Epithelial cell of proximal tubule (primary cell): ENCODE results near the gene IGSF9. TPM values are rescaled to one million over a fixed set of nuclear protein-coding genes. Genes with fewer than 3 reads are reported as not detected.

ENCODE experiments used
- DNase-seq: peaks from one replicate; pipeline ENCODE4 v3.0.0-alpha.2; 2011; ENCODE audit warnings: low read depth
- H3K4me3 ChIP-seq: 2 replicates; pipeline ENCODE4 v1.5.1; 2011; ENCODE audit warnings: low read depth, mild to moderate bottlenecking, low read length
- CTCF ChIP-seq: conservative IDR thresholded peaks from 2 replicates; pipeline ENCODE4 v1.5.1; 2012; ENCODE audit warnings: low read depth, mild to moderate bottlenecking, low read length
- total RNA-seq: library from RNA; depleted of rRNA; stranded (reverse); fragments of >200 nt; gene quantifications from 2 replicates; pipeline ENCODE4 v1.2.3, GENCODE V29; 2015

The IGSF9 gene
- total RNA-seq, 1 donor from 2014 or later = 1.4 TPM

GRCh38 chr1:159924791-159925718 lies 20.4 kb downstream of the IGSF9 start, which contains the start of gene TAGLN2:
TSS of gene TAGLN2 (minus strand) at chr1:159925507. CDS start at chr1:159920509, 4,998 bp downstream.
- H3K4me3 ChIP-seq = peak within 1 kb of the TSS; percentile 95
- no peak for TF ChIP-seq CTCF
- DNase-seq = no peak

- H3K4me3 ChIP-seq = peak overlapping the region; percentile 95
- DNase-seq = no peak
- TF ChIP-seq CTCF = peak; percentile 16
Measured at GRCh38 chr1:159924025-159924790, 21.2 kb downstream of the IGSF9 start.

DNA sequence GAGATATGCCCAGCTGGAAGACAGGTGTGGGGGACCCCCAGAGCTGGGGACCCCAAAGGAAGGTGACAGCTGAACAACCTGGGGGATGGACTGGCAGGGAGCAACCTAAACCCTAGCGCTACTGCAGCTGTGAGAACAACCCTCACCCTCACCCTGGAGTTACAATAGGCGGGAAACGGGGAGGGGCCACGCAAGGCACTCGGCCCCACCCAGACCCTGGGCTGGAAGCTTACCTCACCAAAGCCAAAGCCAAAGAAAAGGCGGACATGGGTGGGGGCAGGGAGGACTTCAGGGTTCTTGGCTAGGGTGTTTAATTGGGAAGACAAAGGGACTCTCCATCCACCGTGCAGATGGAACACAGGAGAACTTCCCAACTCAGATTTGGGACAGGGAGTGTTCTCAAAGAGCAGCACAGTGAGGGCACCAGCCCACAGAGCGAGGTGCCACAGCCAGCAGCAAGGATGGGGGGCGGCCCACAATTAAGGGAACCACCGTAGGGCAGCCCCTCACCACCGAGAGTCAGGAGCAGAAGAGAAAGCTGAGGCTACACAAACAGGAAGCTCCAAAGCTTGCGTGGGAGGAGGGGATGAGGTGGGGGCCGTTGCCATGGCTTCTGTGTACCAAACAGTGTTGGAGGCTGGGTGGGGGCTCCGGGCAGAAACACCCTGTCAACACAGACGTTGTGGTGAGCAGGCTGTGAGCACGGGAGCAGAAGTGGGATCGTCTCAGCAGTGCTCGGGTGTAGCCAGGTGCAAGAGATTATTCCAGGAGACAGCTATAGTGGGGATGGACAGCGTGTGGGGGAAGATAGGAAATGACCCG lies 22.0 kb downstream of the IGSF9 start:
- TF ChIP-seq CTCF = no peak
- DNase-seq = no peak
- peak overlapping the region; percentile 95 for H3K4me3 ChIP-seq

DNA sequence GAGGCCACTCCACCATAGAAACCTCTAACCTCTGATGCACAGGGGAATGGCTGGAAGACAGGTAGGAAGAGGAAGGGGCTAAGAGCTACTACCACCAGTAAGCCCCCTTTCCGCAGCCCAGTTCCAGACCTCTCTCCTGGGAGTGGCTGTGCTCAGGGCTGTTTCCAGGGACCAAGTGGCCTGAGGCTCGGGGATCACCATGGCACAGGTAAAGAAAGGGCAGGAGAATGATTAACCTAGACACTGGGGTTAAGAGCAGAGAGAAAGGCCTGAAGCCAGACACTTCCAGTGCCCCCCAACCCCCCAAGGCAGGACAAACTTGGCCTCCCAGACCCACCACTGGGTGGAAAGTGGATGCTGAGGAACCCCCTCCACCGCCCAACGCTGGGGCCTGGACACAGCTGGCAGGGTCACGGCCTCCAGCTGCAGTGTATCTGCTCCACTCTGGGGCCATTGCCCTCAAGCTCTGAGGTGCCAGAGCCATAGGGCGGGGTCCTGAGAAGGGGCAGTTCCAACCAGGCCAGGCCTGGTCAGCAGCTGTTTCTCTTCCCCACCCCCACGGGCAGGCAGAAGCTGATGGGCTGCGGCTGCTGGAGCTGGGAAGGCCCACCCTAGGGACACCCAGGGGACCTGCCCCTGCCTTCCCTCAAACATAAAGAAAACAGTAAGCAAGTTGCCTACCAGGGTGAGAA lies 22.8 kb downstream of the IGSF9 start:
- H3K4me3 ChIP-seq = peak overlapping the region; percentile 95
- DNase-seq = no peak
- TF ChIP-seq CTCF = no peak

- no peak for DNase-seq
- peak overlapping the region; percentile 95 for H3K4me3 ChIP-seq
- no peak for TF ChIP-seq CTCF
Measured at GRCh38 chr1:159921700-159922504, 23.5 kb downstream of the IGSF9 start.

GRCh38 chr1:159921251-159921650 lies 24.2 kb downstream of the IGSF9 start:
- TF ChIP-seq CTCF = no peak
- no peak for DNase-seq
- no peak overlapping the region for H3K4me3 ChIP-seq
